ENCODE data around the gene UBE2S. TPM values are rescaled to one million over a fixed set of nuclear protein-coding genes. Genes with fewer than 3 reads are reported as not detected.
"Not testable (repeated sequence)": the region's sequence is repeated elsewhere in the genome, so short reads cannot be mapped to it uniquely, and the experiment has no call there.

The UBE2S gene
- total RNA-seq, 1 experiment from 2014 or later = 324 TPM

- DNase-seq (ENCODE audit: low spot score) = no peak
Measured at GRCh38 chr19:55406091-55406825, 1.3 kb downstream of the UBE2S start.

GRCh38 chr19:55405638-55406037, 1.9 kb downstream of the UBE2S start:
- DNase-seq (ENCODE audit: low spot score) = no peak

- DNase-seq (ENCODE audit: low spot score) = no peak
Measured at GRCh38 chr19:55402509-55402908, 5.1 kb downstream of the UBE2S start.

- DNase-seq (ENCODE audit: low spot score) = not testable (repeated sequence)
Measured at GRCh38 chr19:55401390-55401789, 6.2 kb downstream of the UBE2S start.

- no peak for DNase-seq (ENCODE audit: low spot score)
Measured at GRCh38 chr19:55400281-55401087, 7.1 kb downstream of the UBE2S start.

- no peak for DNase-seq (ENCODE audit: low spot score)
Measured at GRCh38 chr19:55398200-55398925, 9.2 kb downstream of the UBE2S start.

GRCh38 chr19:55392820-55393761, 14.5 kb downstream of the UBE2S start:
- DNase-seq (ENCODE audit: low spot score) = no peak

- no peak for DNase-seq (ENCODE audit: low spot score)
Measured at GRCh38 chr19:55391702-55392615, 15.6 kb downstream of the UBE2S start.

- no peak for DNase-seq (ENCODE audit: low spot score)
Measured at GRCh38 chr19:55391191-55391670, 16.4 kb downstream of the UBE2S start.

GRCh38 chr19:55390461-55390880, 17.1 kb downstream of the UBE2S start:
- no peak for DNase-seq (ENCODE audit: low spot score)

GRCh38 chr19:55389386-55390317, 17.9 kb downstream of the UBE2S start:
- no peak for DNase-seq (ENCODE audit: low spot score)

- DNase-seq (ENCODE audit: low spot score) = no peak
Measured at GRCh38 chr19:55387736-55388497, 19.7 kb downstream of the UBE2S start.

GRCh38 chr19:55386493-55386971, 21.1 kb downstream of the UBE2S start:
- DNase-seq (ENCODE audit: low spot score) = no peak

- peak; percentile 100 for DNase-seq (ENCODE audit: low spot score)
Measured at GRCh38 chr19:55385724-55386492, 21.7 kb downstream of the UBE2S start, which contains the start of gene RPL28. Gene RPL28, plus strand, starts transcription at chr19:55385932. Its CDS starts 426 bp downstream, at chr19:55386358.

GRCh38 chr19:55384920-55385723, 22.5 kb downstream of the UBE2S start:
- peak; percentile 97 for DNase-seq (ENCODE audit: low spot score)

All from H4 (cell line).